Cardiac fibroblast (primary cell): Measurements from ENCODE around the gene MYOT.

Source experiments
- DNase-seq, 2 donors: peaks; one replicate each; pipeline versions ENCODE4 v3.0.0 to v3.0.0-alpha.2; 2010; ENCODE audit warnings: low read depth in 2 of 2
- H3K4me3 ChIP-seq, 2 donors: replicated peaks in 1 of 2; 1 replicate in 1 of 2; 2 replicates in 1 of 2; pipeline ENCODE4 v1.5.1; 2011; ENCODE audit warnings: low read depth in 2 of 2, low read length in 2 of 2, mild to moderate bottlenecking in 2 of 2, moderate library complexity in 1 of 2
- CTCF ChIP-seq: IDR thresholded peaks from one replicate; pipeline ENCODE4 v1.5.1; 2011; ENCODE audit warnings: low read depth, mild to moderate bottlenecking, low read length, inconsistent platforms

MYOT gene

GRCh38 chr5:137896560-137896959 is 28.9 kb downstream of the MYOT start:
- no peak for TF ChIP-seq CTCF
- no peak overlapping the region for H3K4me3 ChIP-seq
- no peak for DNase-seq

- no peak for TF ChIP-seq CTCF
- no peak overlapping the region for H3K4me3 ChIP-seq
- no peak for DNase-seq
These were observed 31.8 kb downstream of the MYOT start for GRCh38 chr5:137899493-137899892.

GRCh38 chr5:137901011-137901817 is 33.6 kb downstream of the MYOT start:
- no peak overlapping the region for H3K4me3 ChIP-seq
- no peak for TF ChIP-seq CTCF
- DNase-seq = no peak

- no peak overlapping the region for H3K4me3 ChIP-seq
- TF ChIP-seq CTCF = no peak
- DNase-seq = no peak
These were observed 34.9 kb downstream of the MYOT start for GRCh38 chr5:137902408-137903133.

GRCh38 chr5:137914758-137915157 is 47.1 kb downstream of the MYOT start:
- no peak for TF ChIP-seq CTCF
- DNase-seq = no peak
- H3K4me3 ChIP-seq = no peak overlapping the region

- DNase-seq = no peak
- H3K4me3 ChIP-seq = no peak overlapping the region
- no peak for TF ChIP-seq CTCF
These were observed 49.3 kb downstream of the MYOT start for GRCh38 chr5:137916923-137917322.
